Effector memory CD4-positive, alpha-beta T cell (primary cell): ENCODE data around the gene CASQ2.

Source experiments
- DNase-seq, 3 donors: peaks; one replicate each; pipeline ENCODE4 v3.0.0-alpha.2; 2020
- H3K27ac ChIP-seq: 2 replicates; pipeline ENCODE4 v1.7.0; 2013; ENCODE audit warnings: mild to moderate bottlenecking, low read length, moderate library complexity; ENCODE audit not compliant: insufficient read depth, poor library complexity, severe bottlenecking
- H3K27me3 ChIP-seq: replicated peaks from 2 replicates; pipeline ENCODE4 v1.7.0; 2013; ENCODE audit warnings: mild to moderate bottlenecking, low read length; ENCODE audit not compliant: insufficient read depth, control insufficient read depth, poor library complexity, severe bottlenecking
- H3K36me3 ChIP-seq: 2 replicates; pipeline ENCODE4 v1.7.0; 2013; ENCODE audit warnings: mild to moderate bottlenecking, low read length, moderate library complexity; ENCODE audit not compliant: control insufficient read depth, insufficient read depth
- H3K4me1 ChIP-seq: 2 replicates; pipeline ENCODE4 v1.7.0; 2013; ENCODE audit warnings: low read length, mild to moderate bottlenecking; ENCODE audit not compliant: control insufficient read depth, insufficient read depth, poor library complexity, severe bottlenecking
- H3K4me3 ChIP-seq: 2 replicates; pipeline ENCODE4 v1.7.0; 2013; ENCODE audit warnings: low read length, low read depth, mild to moderate bottlenecking; ENCODE audit not compliant: insufficient read depth, poor library complexity, severe bottlenecking
- H3K9me3 ChIP-seq: 2 replicates; pipeline ENCODE4 v1.7.0; 2013; ENCODE audit warnings: mild to moderate bottlenecking, low read length, moderate library complexity; ENCODE audit not compliant: control insufficient read depth

The CASQ2 gene

DNA sequence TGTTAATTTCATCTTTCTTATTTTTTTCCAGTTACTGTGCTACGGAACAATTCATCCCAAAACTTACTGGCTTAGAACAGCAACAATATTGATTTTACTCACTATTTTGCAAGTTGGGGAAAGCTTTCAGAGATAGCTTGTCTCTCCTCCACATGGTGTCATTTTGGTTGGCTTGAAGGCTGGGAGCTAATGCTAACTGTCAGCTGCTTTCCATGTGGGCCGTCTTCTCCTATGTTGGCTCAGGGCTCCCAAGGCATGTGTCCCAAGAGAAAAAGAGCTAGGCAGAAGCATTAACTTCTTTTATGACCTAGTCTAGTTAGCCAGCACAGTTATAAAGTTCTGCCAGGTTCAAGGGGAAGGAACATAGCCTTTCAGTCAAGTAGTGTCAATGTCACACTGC is 33.9 kb upstream of the CASQ2 start:
- Histone ChIP-seq H3K27ac (no peak overlapping the region), H3K36me3 (no peaks in the 10 kb centered on the region), H3K27me3 (peaks cover 5% of the 10 kb centered on the region), H3K4me3 (no peak overlapping the region), H3K4me1 (no peaks in the 10 kb centered on the region), H3K9me3 (no peaks in the 10 kb centered on the region)
- DNase-seq = no peak

DNA sequence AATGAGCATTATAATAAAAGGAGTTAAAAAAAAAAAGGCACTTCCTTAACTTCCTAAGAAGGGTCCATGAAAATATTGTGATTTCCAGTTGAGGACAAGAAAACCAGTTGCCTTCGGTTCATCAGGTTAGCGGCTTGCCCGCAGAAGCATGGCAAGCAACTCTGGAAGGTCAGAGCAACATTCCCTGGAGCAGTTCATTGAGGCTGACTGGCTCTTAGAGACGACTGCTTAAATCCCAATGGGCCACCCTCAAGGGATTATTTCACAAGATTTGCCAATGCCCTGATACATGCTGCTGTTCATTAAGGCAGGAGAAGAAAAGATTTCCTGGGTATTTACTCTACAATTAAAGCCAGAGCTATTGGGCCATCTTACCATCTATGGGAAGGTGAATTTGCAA is 29.0 kb upstream of the CASQ2 start:
- Histone ChIP-seq H3K27ac (no peak overlapping the region), H3K4me1 (no peaks in the 10 kb centered on the region), H3K9me3 (no peaks in the 10 kb centered on the region), H3K36me3 (no peaks in the 10 kb centered on the region), H3K27me3 (peaks cover 12% of the 10 kb centered on the region), H3K4me3 (no peak overlapping the region)
- no peak for DNase-seq

DNA sequence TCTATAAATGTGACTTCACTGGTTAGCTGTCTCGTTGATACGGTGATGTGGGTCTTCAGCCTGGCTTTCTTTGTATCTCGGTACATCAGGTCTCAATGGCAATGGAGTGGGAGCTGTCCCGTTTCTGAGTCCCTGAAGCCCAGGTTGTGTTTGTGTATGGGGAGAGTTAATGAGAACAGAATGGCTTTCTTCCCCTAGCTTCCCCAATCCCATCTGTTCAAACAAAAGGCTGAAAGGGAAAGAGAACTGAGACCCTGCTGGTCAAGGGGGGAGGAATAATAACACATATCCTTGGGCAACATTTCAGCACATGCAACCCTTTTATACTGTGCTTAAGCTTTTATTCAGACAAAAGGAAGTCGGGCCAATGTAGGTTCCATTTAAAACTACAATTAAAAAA is 28.4 kb upstream of the CASQ2 start:
- DNase-seq = no peak
- no peaks in the 10 kb centered on the region for H3K9me3 ChIP-seq
- peaks cover 12% of the 10 kb centered on the region for H3K27me3 ChIP-seq
- no peaks in the 10 kb centered on the region for H3K4me1 ChIP-seq
- no peaks in the 10 kb centered on the region for H3K36me3 ChIP-seq
- H3K27ac ChIP-seq = no peak overlapping the region
- no peak overlapping the region for H3K4me3 ChIP-seq

DNA sequence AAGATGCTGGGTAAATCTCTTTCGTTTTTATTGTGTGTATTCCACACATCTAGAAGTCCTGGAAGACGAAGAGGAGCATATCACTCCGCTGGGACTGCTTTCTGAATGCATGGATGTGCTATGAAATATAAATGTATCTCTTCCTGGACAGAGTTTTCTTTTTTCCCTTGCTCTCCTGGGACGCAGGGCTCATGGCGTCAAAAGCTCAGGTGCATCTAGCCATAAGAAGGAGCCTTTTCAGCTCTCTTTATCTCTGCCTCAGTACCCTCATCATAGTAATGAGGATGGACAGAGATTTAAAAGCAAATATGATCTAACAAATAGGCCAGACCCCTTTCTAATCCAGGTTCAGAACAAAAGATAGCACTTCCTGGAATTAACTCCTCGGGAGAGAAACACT is 27.5 kb upstream of the CASQ2 start:
- DNase-seq = no peak
- H3K27ac ChIP-seq = no peak overlapping the region
- H3K4me3 ChIP-seq = no peak overlapping the region
- H3K9me3 ChIP-seq = no peaks in the 10 kb centered on the region
- H3K27me3 ChIP-seq = peaks cover 12% of the 10 kb centered on the region
- no peaks in the 10 kb centered on the region for H3K4me1 ChIP-seq
- H3K36me3 ChIP-seq = no peaks in the 10 kb centered on the region

DNA sequence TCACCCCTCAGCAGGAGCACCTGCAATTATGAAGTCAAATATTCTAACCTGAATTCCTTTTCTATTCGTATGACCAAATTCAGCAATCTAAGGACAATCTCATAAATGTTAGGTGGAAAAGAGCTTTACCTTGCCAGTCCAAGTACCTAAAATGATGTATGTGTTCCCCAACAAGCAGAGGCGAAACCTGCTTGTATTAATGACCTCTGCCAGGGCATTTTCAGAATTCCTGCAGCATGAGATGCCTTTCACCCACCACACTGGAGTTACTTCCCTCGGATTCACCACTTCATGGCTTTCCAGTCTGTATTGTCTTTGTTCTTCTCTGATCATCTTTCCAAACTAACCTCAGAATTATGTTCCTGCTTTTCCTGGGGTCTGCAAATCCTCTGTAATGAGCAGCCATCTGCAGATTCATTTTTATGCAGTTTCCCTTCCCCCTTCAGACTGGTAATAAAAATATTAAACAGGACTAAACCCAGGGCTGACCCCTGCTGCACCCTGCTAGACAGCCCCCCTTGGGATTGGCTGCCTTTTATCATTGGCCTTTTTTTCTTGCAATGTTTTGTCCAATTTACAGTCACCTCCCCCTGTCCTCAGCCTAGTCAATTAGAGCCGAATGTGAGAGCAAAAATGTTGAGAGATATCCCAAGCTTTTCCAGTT is 26.6 kb upstream of the CASQ2 start:
- Histone ChIP-seq H3K36me3 (no peaks in the 10 kb centered on the region), H3K9me3 (no peaks in the 10 kb centered on the region), H3K4me1 (no peaks in the 10 kb centered on the region), H3K27ac (no peak overlapping the region), H3K4me3 (no peak overlapping the region), H3K27me3 (peaks cover 12% of the 10 kb centered on the region)
- DNase-seq = no peak

DNA sequence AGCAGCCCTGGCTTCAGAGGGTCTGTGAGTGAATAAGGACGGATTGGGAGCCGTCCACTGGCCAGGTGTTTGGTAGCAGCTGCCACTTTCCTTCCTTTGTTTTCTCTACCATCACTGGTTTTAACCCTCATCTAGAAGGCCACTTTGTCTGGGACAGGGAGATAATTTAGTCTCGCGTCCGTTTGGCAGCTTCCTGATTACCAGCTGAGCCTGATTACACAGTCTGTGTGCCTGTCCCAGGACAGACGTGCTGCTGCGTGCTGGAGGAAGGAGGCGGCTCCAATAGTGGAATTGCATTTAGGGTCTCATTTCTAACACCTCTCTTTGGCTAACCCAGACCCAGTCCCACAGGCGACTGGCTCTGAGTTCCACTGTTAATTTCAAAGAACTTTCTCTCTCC is 24.6 kb upstream of the CASQ2 start:
- Histone ChIP-seq H3K4me1 (no peaks in the 10 kb centered on the region), H3K4me3 (no peak overlapping the region), H3K27me3 (peaks cover 11% of the 10 kb centered on the region), H3K9me3 (no peaks in the 10 kb centered on the region), H3K27ac (no peak overlapping the region), H3K36me3 (no peaks in the 10 kb centered on the region)
- no peak for DNase-seq

DNA sequence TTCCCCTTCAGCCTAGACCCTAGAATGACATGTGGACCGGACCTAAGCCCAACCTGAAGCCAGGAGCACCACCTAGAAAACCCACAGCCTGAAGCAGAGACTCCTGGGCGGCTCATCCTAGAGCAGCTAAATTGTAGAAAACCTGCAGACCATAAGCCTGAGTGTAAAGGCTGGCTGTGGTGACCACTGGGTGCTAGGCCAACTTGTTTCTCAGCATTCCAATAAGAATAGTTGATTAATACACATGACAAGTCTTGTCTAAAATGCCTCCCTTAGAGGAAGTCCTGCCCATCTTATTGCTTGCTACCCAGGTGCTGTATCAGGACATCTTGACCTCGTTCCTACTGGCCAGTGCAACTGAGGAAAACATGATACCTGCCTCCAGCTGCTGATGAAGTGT is 23.3 kb upstream of the CASQ2 start:
- no peak overlapping the region for H3K27ac ChIP-seq
- DNase-seq = no peak
- H3K4me1 ChIP-seq = no peaks in the 10 kb centered on the region
- H3K4me3 ChIP-seq = no peak overlapping the region
- H3K27me3 ChIP-seq = peaks cover 7% of the 10 kb centered on the region
- no peaks in the 10 kb centered on the region for H3K36me3 ChIP-seq
- H3K9me3 ChIP-seq = no peaks in the 10 kb centered on the region

DNA sequence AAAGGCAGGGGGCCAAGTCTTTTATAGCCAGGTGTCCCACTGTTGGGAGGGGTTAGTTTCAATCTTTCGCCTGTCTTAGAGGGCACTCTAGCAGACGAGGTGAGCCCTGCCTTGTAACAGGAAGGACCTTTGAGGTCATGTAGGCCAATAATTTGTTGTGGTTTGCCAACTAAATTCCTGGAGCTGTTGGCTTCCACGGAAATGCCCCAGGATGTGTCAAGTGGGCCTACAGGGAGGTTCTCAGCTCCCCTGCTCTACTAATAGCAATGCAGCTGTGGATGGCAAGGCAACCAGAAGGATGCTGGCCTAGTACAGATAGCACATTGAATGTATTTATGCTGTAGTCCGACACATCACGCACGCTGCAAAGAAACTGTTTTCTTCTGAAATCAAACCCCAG is 22.3 kb upstream of the CASQ2 start:
- peaks cover 3% of the 10 kb centered on the region for H3K27me3 ChIP-seq
- no peaks in the 10 kb centered on the region for H3K9me3 ChIP-seq
- H3K4me3 ChIP-seq = no peak overlapping the region
- no peak for DNase-seq
- H3K36me3 ChIP-seq = no peaks in the 10 kb centered on the region
- H3K4me1 ChIP-seq = no peaks in the 10 kb centered on the region
- H3K27ac ChIP-seq = no peak overlapping the region

DNA sequence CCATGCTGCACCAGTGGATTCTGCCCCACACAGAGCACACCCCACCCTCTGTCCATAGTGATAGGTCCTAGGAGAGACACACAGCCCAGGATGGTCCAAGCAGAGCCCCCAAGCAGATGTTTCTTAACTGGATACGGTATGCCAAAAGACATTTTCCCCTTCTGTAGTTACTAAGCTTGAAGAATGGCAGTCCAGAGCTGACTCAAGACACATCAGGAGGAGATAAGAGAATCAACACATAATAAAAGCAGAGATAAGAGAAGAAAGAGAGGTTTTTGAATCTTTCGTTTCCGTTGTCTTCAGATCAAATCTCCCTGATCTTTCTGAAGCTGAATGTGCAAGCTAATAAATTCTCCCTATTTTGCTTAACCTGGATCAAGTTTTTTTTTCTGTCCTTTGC is 21.8 kb upstream of the CASQ2 start:
- no peak overlapping the region for H3K27ac ChIP-seq
- no peaks in the 10 kb centered on the region for H3K36me3 ChIP-seq
- H3K9me3 ChIP-seq = no peaks in the 10 kb centered on the region
- no peak for DNase-seq
- H3K4me1 ChIP-seq = no peaks in the 10 kb centered on the region
- H3K4me3 ChIP-seq = no peak overlapping the region
- peaks cover 3% of the 10 kb centered on the region for H3K27me3 ChIP-seq

DNA sequence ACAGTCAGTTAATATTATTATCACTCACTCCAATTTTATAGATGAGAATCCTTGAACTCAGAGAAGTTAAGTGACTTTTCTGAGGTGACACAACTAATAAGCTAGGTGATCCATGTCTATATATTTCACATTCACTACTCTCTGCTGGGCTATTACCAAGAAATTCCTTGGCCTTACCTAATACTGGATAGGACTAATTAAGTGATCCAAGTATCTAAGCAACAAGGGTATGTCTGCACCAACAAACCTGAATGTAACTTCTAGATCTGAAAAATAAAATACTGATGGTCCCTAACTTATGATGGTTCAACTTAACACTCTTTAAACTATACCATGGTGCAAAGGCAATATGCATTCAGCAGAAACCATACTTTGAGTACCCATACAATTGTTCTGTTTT is 14.8 kb upstream of the CASQ2 start:
- Histone ChIP-seq H3K36me3 (no peaks in the 10 kb centered on the region), H3K4me1 (no peaks in the 10 kb centered on the region), H3K9me3 (no peaks in the 10 kb centered on the region), H3K27me3 (peaks cover 5% of the 10 kb centered on the region), H3K27ac (no peak overlapping the region), H3K4me3 (no peak overlapping the region)
- no peak for DNase-seq
